Lower leg skin (tissue), 4 donors: ENCODE data around the gene SGSH. TPM values are rescaled to one million over a fixed set of nuclear protein-coding genes. Genes with fewer than 3 reads are reported as not detected.

Experiments
- DNase-seq, 2 donors: peaks; one replicate each; pipeline ENCODE4 v3.0.0-alpha.2; 2019; ENCODE audit warnings: low spot score in 2 of 2
- H3K4me3 ChIP-seq: fragments of 200-600 bp; sonication (generic); 2 replicates; pipeline ENCODE4 v1.5.1; 2017; ENCODE audit warnings: mild to moderate bottlenecking, low read depth; ENCODE audit not compliant: poor library complexity, severe bottlenecking
- CTCF ChIP-seq, 3 donors: fragments of 450-650 bp; IDR thresholded peaks; one replicate each; pipeline ENCODE4 v1.5.1; 2016; ENCODE audit warnings: antibody characterized with exemption in 3 of 3, mild to moderate bottlenecking in 3 of 3, moderate library complexity in 2 of 3
- POLR2A ChIP-seq, 2 donors: fragments of 450-650 bp; IDR thresholded peaks; one replicate each; pipeline ENCODE4 v1.6.1; 2016 to 2017; ENCODE audit warnings: antibody characterized with exemption in 2 of 2, mild to moderate bottlenecking in 1 of 2, moderate library complexity in 1 of 2
- WGBS, 2 donors: methylation state at CpG; one replicate each; pipeline ENCODE4 v1.1.5; 2018; 5-methylcytosine and 5-hydroxymethylcytosine counted together
- intact Hi-C: fragments of 100-400 bp; cut with DNase I; formaldehyde crosslinking; loops from one replicate; pipeline ENCODE4 v1.15.0; 2023; ENCODE audit warnings: low total_unique reads
- total RNA-seq, 4 donors: library from RNA; depleted of rRNA; stranded (reverse); fragments of >200 nt; gene quantifications; one replicate each; pipeline ENCODE4 v1.1.0, GENCODE V29; 2016

SGSH gene
- 10 to 100 TPM; 19.4 to 47.3 (median 37.0) TPM for total RNA-seq

DNA sequence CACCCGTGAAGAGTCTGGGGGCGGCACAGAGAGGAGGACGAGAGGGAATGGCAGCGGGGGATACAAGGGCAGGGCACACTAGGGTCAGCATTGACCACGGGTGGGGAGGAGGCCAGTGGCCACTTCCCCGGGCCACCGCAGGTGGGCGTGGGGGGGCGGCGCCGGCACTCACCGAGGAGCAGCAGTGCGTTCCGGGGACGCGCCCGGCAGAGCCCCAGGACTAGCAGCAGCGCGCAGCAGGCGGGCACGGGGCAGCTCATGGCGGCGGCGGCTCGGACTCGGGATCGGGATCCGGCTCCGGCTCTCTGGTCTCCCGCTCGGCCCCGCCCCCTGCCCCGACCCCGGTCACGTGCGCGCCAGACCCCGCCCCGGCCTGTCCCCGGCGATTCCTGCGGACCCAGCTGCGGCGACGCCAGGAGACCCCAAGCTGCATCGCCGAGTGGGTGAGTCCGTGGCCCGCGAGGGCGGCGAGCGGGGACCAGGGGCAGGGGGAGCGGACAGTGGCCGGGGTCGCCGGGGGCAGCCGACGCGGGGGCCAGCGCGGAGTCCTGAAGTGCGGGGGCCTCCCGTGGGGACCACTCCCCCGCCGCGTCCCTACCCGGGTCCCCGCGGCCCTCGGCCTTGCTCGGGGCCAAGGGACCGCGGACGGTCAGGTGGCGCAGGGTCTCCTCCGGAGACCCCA lies at the start of gene SGSH, which contains the start of gene SLC26A11:
Gene SGSH (minus strand): TSS at position 280 of the 682 bp plus-strand sequence. CDS start 20 bp downstream, at position 260.
Gene SLC26A11 (plus strand): TSS at position 374 of the 682 bp plus-strand sequence. CDS start 1,134 bp downstream, outside the sequence.
- peak within 1 kb of the TSS; percentile 79 for H3K4me3 ChIP-seq
- 1 to 2% methylated on average over 12 to 45 of the region's 77 CpGs for WGBS, 2 donors
- DNase-seq = peak; percentile 72 to 97
- TF ChIP-seq CTCF (IDR thresholded peaks at IDR 0.05) = no peak
- no peak for TF ChIP-seq POLR2A (IDR thresholded peaks at IDR 0.05)
- intact Hi-C loops = loop anchor here (5.0 kb wide), 1 partner anchor 443 kb away; the partner anchor contains the start of gene CBX2

- WGBS, 2 donors = 45 to 90% methylated on average over 2 of the region's 2 CpGs
- no peak for DNase-seq
- H3K4me3 ChIP-seq = no peak overlapping the region
- TF ChIP-seq POLR2A (IDR thresholded peaks at IDR 0.05) (no peak), CTCF (IDR thresholded peaks at IDR 0.05) (no peak)
- intact Hi-C loops = no loop called here
Measured at GRCh38 chr17:80269405-80269807, 49.3 kb upstream of the SGSH start.

GRCh38 chr17:80268427-80268826 lies 48.3 kb upstream of the SGSH start:
- intact Hi-C loops = no loop called here
- 73 to 88% methylated on average over 4 of the region's 4 CpGs for WGBS, 2 donors
- no peak overlapping the region for H3K4me3 ChIP-seq
- no peak for DNase-seq
- no peak for TF ChIP-seq CTCF (IDR thresholded peaks at IDR 0.05)
- no peak for TF ChIP-seq POLR2A (IDR thresholded peaks at IDR 0.05)

GRCh38 chr17:80267391-80267790 lies 47.3 kb upstream of the SGSH start:
- no peak overlapping the region for H3K4me3 ChIP-seq
- TF ChIP-seq POLR2A (IDR thresholded peaks at IDR 0.05) = no peak
- TF ChIP-seq CTCF (IDR thresholded peaks at IDR 0.05) = no peak
- intact Hi-C loops = no loop called here
- 93 to 95% methylated on average over 6 of the region's 6 CpGs for WGBS, 2 donors
- DNase-seq = no peak

DNA sequence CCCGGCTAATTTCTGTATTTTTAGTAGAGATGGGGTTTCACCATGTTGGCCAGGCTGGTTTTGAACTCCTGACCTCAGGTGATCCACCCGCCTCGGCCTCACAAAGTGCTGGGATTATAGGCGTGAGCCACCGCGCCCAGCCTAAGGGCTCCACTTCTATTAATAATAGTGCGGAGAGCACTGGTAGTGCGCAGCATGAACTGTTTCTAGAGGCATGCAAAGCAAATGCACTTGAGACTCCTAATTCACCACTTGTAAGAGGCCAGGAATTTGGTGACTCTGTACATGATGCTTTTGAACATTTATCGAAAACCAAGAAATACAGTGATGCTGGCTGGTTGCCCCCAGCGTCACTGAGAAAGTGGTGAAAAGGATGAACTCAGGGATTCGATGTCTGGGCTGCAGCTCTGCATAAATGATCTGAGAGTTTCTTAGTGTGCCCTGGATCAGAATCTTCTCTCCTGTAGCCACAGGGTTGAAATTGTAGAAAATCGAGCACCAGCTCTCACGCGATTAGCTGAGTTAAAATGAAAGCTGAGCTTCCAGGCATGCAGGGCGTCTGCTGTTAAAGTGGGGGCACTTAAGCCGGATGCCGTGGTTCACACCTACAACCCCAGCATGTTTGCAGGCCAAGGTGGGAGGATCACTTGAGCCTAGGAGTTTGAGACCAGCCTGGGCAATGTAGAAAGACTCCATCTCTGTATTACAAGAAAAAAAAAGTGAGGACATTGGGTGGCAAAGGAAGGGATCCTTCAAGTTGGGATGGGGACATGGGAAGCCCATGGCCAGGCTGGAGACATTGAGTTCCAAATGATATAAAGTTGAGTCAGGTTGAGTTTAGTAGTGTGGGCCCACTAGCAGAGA lies 45.3 kb upstream of the SGSH start:
- intact Hi-C loops = no loop called here
- 91% methylated on average over 17 of the region's 17 CpGs for WGBS, 2 donors
- no peak overlapping the region for H3K4me3 ChIP-seq
- TF ChIP-seq CTCF (IDR thresholded peaks at IDR 0.05) (no peak), POLR2A (IDR thresholded peaks at IDR 0.05) (no peak)
- no peak for DNase-seq
